ENCODE measurements around the gene NT5DC1.
A peak's percentile ranks its signal among the peaks of the same experiment; 100 is the strongest.

NT5DC1 gene

GRCh38 chr6:116248577-116248976 lies 147.9 kb downstream of the NT5DC1 start:
- no peak for DNase-seq

- DNase-seq, result no peak
Observed at GRCh38 chr6:116251568-116252384, 151.1 kb downstream of the NT5DC1 start.

GRCh38 chr6:116253188-116253504 lies 152.5 kb downstream of the NT5DC1 start:
- no peak for DNase-seq

- DNase-seq, result peak; percentile 91
Observed at GRCh38 chr6:116253505-116254296, 153.0 kb downstream of the NT5DC1 start, which contains the start of gene TSPYL4. TSS of gene TSPYL4 (minus strand) at chr6:116254075. CDS start at chr6:116254008, 67 bp downstream.

- DNase-seq, result no peak
Observed at GRCh38 chr6:116254297-116255056, 153.8 kb downstream of the NT5DC1 start.

GRCh38 chr6:116255246-116255800 lies 154.7 kb downstream of the NT5DC1 start:
- no peak for DNase-seq

- no peak for DNase-seq
Observed at GRCh38 chr6:116256694-116257093, 156.0 kb downstream of the NT5DC1 start.

- DNase-seq, result no peak
Observed at GRCh38 chr6:116258520-116258919, 157.9 kb downstream of the NT5DC1 start.

GRCh38 chr6:116263353-116263752 lies 162.7 kb downstream of the NT5DC1 start:
- DNase-seq, result no peak

- DNase-seq, result no peak
Observed at GRCh38 chr6:116265041-116265829, 164.6 kb downstream of the NT5DC1 start.

GRCh38 chr6:116266803-116267202 lies 166.2 kb downstream of the NT5DC1 start:
- DNase-seq, result no peak

GRCh38 chr6:116267836-116268588 lies 167.4 kb downstream of the NT5DC1 start:
- DNase-seq, result no peak

- DNase-seq, result no peak
Observed at GRCh38 chr6:116268589-116269293, 168.1 kb downstream of the NT5DC1 start.

GRCh38 chr6:116271149-116271708 lies 170.6 kb downstream of the NT5DC1 start:
- DNase-seq, result no peak

GRCh38 chr6:116277124-116277523 lies 176.5 kb downstream of the NT5DC1 start:
- DNase-seq, result no peak

- no peak for DNase-seq
Observed at GRCh38 chr6:116278481-116278829, 177.8 kb downstream of the NT5DC1 start.

GRCh38 chr6:116278854-116279231 lies 178.2 kb downstream of the NT5DC1 start:
- peak; percentile 23 for DNase-seq

- peak; percentile 94 for DNase-seq
Observed at GRCh38 chr6:116279232-116280160, 178.8 kb downstream of the NT5DC1 start, which contains the start of gene TSPYL1. TSS of gene TSPYL1 (minus strand) at chr6:116279930. CDS start at chr6:116279830, 100 bp downstream.

Measured in stimulated activated CD4-positive, alpha-beta T cell treated with anti-CD3 and anti-CD28 coated beads, Interleukin-4, amount 100 ng/mL, for 24 hours (primary cell).